ENCODE results near the gene CSNK1D.

The CSNK1D gene

GRCh38 chr17:82237746-82238471 lies 35.6 kb downstream of the CSNK1D start:
- no peak for DNase-seq

- DNase-seq, result no peak
Observed at GRCh38 chr17:82237083-82237745, 36.3 kb downstream of the CSNK1D start.

GRCh38 chr17:82236142-82236971 lies 37.1 kb downstream of the CSNK1D start:
- no peak for DNase-seq

GRCh38 chr17:82235775-82236141 lies 37.7 kb downstream of the CSNK1D start:
- no peak for DNase-seq

GRCh38 chr17:82235056-82235774 lies 38.3 kb downstream of the CSNK1D start:
- DNase-seq, result no peak

- no peak for DNase-seq
Observed at GRCh38 chr17:82234211-82235055, 39.1 kb downstream of the CSNK1D start.

GRCh38 chr17:82232876-82233785 lies 40.4 kb downstream of the CSNK1D start:
- DNase-seq, result no peak

GRCh38 chr17:82232322-82232820 lies 41.1 kb downstream of the CSNK1D start:
- DNase-seq, result no peak

- DNase-seq, result no peak
Observed at GRCh38 chr17:82231562-82232321, 41.8 kb downstream of the CSNK1D start.

GRCh38 chr17:82231312-82231561 lies 42.3 kb downstream of the CSNK1D start:
- DNase-seq, result no peak

- DNase-seq, result no peak
Observed at GRCh38 chr17:82230609-82231311, 42.7 kb downstream of the CSNK1D start.

- DNase-seq, result no peak
Observed at GRCh38 chr17:82229698-82230608, 43.5 kb downstream of the CSNK1D start.

GRCh38 chr17:82228842-82229697 lies 44.4 kb downstream of the CSNK1D start, which contains the start of gene SLC16A3:
SLC16A3 (plus strand) TSS chr17:82229042; CDS start chr17:82236009, 6,967 bp downstream.
- no peak for DNase-seq

- no peak for DNase-seq
Observed at GRCh38 chr17:82228278-82228841, 45.1 kb downstream of the CSNK1D start.

- DNase-seq, result no peak
Observed at GRCh38 chr17:82227629-82228277, 45.7 kb downstream of the CSNK1D start.
